ENCODE measurements around the gene GPR31.

Gene GPR31

DNA sequence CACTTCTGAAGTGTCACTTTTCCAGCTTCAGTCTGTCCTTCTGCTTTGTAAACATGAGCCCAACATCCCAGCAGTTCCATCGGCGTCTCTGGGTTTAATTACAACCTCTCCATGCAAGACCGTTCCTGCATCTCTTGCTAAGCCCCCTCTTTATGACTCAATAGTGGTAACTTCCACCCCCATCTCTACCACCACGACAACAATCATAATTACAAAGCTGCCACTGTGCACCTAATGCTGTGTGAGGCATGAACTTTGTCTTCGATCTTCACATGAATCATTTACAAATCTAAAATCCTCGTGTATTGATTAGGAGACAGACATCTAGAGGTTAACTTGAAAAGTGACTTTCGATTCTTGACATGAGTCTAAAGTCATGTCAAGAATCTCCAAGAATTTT is 39.8 kb downstream of the GPR31 start:
- DNase-seq (ENCODE audit: low spot score): no peak

DNA sequence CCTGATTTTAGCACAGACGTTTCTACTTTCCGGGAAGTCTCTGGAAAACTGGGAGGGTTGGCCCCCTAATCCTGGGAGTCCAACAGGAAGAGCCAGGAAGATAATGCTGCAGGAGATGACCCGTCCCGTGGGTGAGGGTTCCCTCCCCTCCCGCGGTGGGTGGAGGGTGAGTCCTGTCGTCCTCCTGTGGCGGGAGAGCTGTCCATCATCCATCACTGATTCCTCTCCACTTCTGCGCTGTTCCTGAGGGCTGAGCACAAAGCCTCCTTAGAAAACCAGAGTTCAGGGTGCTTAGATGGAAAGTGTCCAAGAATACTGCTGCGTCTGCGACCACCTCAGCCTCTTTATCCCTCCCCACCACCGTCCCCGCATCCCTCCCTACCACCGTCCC is 40.9 kb downstream of the GPR31 start:
- no peak for DNase-seq (ENCODE audit: low spot score)

DNA sequence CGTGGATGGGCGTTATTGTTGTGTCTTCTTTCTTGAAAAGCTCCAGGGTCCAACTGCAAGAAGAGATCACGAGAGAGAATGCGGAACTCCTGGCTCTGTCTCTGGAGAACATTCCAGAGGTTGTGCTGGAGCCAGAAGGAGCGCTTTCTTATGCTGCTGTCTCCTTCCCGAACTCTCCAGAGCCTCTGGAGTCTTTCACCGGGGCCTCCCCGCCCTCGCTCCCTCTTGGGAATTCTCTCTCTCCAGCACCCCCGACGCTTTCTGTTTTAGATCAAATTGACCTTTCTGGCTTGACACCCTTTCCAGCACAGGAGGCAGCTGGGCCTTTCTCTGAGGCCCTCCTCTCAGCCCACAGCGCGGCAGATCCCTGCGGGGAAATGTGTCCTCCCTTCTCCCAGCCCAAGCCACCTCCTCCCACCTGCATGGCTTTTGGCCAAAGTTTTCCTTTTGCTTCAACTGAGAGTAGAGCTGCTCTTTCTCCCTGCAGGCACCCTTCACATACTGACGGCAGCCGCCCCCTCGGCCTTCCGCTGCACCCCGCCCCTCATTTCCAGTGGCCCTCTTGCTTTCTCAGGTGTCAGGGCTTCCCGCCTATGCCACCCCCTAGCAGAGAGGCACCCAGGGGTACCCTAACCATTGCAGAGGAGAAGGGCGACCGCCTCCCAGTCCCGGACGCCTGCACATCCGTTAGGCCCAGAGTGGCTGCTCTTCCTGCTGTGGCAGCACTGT is 41.5 kb downstream of the GPR31 start:
- DNase-seq (ENCODE audit: low spot score): no peak

DNA sequence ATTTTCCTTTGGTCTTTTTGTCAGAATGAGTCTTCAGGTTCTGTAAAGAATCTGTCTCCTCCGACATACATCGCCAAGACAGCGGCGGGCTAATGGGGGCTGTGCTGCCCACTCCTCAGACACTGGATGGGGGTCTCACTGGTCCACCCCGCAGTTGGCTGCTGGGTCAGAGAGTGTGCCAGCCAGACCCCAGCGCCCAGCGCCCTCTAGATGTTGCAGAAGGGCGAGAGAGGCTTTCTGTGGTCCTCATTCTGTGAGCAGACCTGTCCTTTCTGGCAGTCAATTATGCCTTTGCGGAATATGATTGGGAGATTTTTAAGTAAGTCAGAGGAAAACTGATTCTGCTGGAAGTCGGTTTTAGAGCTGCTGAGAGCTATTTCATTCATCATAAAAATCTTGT is 42.7 kb downstream of the GPR31 start:
- DNase-seq (ENCODE audit: low spot score): no peak

DNA sequence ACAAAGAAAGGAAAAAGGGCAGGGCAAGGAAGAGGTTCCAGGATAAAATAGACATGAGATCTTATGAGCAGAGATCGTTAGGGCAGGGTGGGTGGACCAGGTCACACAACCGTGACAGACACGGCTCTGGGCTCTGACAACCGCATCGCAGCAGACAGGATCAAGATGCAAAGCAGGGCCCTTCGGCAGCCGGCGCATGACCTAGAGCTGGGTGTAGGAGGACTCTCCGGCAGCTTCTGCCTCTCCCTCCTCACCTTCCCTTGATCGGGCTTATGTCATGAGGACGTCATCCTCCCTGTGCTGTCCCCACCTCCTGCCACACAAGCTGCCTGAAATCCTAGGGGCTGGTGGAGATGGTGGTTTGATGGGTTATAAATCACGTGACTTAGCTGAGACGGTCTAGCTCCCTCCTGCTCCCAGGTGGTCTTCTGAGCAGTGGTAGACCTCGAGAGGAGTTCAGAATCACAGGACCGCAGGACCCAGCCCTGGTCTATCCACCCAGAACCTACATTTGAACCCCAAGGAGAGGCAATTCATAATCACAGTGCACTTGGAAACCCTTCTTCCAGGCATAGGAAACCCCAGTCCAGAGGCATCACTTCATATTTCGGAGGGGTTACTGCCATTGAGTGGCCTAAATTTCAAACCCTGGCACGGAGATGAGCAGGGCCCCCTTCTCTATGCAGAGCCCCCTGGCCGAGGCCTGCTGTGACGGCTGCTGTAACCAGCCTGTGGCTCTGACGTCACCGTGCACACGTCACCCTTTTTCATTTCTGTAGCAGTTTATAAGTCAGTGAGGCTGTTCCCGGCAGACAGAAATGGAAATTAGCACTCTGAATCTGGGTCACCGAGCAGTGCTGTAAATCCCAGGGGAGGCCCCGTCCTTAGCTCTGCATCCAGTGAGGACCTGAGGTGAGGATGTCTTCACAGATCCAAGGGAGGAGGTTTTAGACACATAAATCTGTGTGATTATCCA is 43.6 kb downstream of the GPR31 start:
- no peak for DNase-seq (ENCODE audit: low spot score)

DNA sequence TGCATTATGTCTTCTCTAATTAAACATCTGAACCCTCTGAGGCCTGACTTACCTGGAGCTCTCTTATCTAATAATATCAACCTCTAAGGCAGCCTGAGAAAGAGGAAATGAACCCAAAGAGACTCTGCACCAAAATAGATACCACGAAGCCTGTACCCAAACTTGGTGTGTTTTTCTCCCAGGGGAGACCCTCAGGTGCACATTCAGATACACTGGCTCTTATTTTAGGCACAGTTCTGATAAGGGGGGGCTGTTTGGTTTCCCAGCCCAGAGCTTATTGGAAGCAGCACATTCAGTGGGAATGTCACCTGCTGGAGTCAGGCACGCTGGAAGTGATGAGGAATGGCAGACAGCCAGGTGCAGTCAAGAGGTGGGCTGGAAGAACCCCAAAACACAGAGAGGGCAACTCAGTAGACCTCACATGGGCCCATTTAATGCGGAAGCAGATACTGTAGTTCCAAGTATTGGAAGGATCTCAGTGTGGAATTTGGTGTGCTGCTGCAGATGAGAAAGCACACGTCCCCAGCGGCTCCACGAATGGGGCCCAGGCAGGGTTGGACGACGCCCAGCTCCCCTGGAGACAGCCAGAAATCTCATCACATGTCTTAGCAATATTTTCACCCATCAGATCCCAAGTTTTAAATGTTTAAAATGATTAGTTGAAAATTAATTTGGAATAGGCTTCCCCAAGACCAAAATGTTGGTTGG is 44.6 kb downstream of the GPR31 start:
- no peak for DNase-seq (ENCODE audit: low spot score)

DNA sequence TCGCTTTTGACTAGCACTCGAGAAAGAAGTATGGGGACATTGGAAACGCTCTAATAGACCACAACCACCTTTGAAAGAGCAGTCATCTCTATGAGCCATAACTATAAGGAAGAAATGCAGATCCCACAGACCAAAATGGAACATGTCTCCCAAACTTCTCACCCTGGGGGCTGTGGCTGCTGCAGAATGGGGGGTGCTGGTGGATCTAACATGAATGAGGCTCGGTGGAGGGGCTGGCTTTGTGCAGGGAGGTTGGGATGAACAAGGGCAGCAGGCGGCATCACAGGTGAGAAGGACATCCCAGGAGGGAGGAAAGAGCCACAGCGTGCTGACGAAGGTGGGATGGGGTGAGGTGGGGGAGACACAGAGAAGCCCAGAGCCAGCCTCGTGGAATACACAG is 45.4 kb downstream of the GPR31 start:
- DNase-seq (ENCODE audit: low spot score): no peak

DNA sequence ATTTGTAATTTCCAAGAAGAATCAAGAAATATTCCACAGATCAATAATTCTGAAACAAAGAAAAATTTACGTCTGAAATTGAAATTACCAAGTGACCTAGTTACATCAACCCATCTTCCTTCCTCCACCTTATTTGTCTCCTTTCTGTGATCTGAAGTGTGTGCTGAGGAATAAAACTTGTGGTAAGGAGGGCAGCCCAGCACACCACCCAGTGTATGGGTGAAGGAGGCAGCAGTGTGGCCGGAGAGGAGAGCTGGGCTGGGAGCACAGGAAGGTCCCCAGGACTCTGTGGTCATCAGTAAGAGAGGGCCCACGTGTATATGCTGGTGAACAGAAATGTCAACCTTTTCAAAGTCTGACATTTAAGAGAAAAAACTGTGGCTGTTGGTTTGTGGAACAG is 46.2 kb downstream of the GPR31 start:
- no peak for DNase-seq (ENCODE audit: low spot score)

DNA sequence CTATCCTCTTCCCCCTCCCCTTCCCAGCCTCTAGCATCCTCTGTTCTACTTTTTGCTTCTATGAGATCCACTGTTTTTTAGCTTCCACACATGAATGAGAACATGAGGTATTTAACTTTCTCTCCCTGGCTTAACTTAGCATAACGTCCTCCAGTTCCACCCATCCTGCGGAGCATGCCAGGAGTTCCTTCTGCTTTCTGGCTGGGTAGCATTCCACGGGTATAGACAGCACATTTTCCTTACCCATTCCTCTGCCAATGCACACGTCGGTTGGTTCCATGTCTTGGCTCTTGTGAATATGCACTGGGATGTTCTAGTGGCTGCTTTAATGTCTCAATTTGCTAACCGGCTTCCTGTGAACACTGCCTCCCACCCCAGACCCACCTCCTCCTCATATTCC is 48.1 kb downstream of the GPR31 start:
- no peak for DNase-seq (ENCODE audit: low spot score)

DNA sequence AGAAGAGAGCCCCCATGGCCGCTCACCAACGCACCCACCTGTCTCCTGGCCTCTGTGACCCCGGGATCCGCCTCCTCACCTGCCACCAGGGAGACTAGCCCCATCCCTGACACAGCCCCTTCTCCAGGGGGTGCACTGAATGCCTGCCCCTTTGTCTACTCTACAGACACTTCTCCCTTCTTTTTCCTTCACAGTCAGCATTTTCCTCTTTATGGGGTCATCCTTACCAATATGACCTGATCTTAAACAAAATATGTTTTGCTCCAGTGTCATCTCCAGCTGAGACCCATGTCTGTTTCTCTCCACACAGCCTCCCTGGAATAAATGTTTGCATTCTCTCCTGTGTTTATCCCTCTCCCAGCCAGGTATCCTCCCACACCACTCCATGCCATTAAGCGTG is 49.5 kb downstream of the GPR31 start:
- no peak for DNase-seq (ENCODE audit: low spot score)

DNA sequence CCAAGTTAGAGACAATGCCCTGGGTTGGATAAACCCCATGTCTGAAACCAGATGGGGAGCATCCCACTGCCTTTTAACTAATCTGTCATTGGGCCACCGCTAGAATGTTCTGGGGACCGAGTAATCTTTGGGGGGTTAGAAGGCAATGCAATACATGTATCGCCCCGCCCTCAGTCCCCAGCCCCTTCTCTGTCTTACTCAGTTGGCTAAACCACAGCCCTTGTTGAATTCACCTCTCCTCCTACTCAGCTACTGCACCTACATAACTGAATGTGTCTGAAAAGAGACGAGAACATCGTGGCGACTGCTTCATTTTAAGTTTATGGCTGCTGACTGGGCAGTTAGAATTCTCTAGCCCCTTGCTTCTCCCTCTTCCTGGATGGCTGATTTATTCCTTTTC is 50.0 kb downstream of the GPR31 start:
- DNase-seq (ENCODE audit: low spot score): no peak

DNA sequence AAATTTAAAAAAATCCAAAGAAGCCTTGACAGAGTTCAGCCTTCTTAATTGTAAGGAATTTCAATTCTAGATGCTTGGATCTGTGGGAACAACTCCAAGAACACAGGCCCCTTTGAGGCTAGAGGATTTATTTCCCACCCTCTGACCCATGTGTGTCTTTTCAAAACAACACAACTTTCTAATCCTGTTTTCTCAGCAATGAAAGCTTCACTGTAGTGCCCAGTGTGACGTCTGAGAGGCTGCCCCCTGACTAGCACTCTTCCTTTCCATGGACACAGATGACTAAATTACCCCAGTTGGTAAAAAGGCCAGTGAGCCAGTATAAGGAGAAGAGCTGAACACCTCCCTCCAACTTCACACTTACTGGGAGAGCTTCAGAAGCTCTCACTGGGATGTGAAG is 51.4 kb downstream of the GPR31 start:
- no peak for DNase-seq (ENCODE audit: low spot score)

Data from AG08395 (cell line).